Osteocyte (in vitro differentiated cells): ENCODE measurements around the gene NDUFB6. TPM values are rescaled to one million over a fixed set of nuclear protein-coding genes. Genes with fewer than 3 reads are reported as not detected.

Source experiments
- DNase-seq: peaks from one replicate; pipeline ENCODE4 v3.0.0; 2021; ENCODE audit warnings: mixed read lengths; ENCODE audit not compliant: unreplicated experiment; ENCODE audit errors: extremely low spot score
- H3K27ac Mint-ChIP-seq: one replicate; pipeline ENCODE4 v1.8.0; 2021; ENCODE audit warnings: mild to moderate bottlenecking, mixed read lengths; ENCODE audit not compliant: unreplicated experiment
- H3K27me3 Mint-ChIP-seq: one replicate; pipeline ENCODE4 v1.8.0; 2021; ENCODE audit warnings: mixed read lengths; ENCODE audit not compliant: unreplicated experiment
- H3K36me3 Mint-ChIP-seq: one replicate; pipeline ENCODE4 v1.8.0; 2021; ENCODE audit warnings: mixed read lengths; ENCODE audit not compliant: unreplicated experiment
- H3K4me1 Mint-ChIP-seq: one replicate; pipeline ENCODE4 v1.8.0; 2021; ENCODE audit warnings: mixed read lengths; ENCODE audit not compliant: unreplicated experiment
- H3K4me3 Mint-ChIP-seq: one replicate; pipeline ENCODE4 v1.8.0; 2021; ENCODE audit warnings: mild to moderate bottlenecking, moderate library complexity, mixed read lengths; ENCODE audit not compliant: unreplicated experiment
- H3K9me3 Mint-ChIP-seq: one replicate; pipeline ENCODE4 v1.8.0; 2021; ENCODE audit warnings: mixed read lengths; ENCODE audit not compliant: unreplicated experiment
- CTCF ChIP-seq: fragments of 200-600 bp; sonication (generic); IDR thresholded peaks from 2 replicates; pipeline ENCODE4 v1.5.0; 2021; ENCODE audit warnings: antibody characterized with exemption, mild to moderate bottlenecking, moderate library complexity
- total RNA-seq: library from RNA; stranded (reverse); gene quantifications from 2 replicates; pipeline ENCODE4 v1.2.1, GENCODE V29; 2021

The NDUFB6 gene
- total RNA-seq, 1 donor from 2014 or later = 47.6 TPM

- H3K27ac Mint-ChIP-seq = no peak overlapping the region
- no peak for DNase-seq
- no peak for TF ChIP-seq CTCF
- H3K4me1 Mint-ChIP-seq = peaks cover 42% of the 10 kb centered on the region
- H3K9me3 Mint-ChIP-seq = no peaks in the 10 kb centered on the region
- no peak overlapping the region for H3K4me3 Mint-ChIP-seq
- H3K27me3 Mint-ChIP-seq = no peaks in the 10 kb centered on the region
- H3K36me3 Mint-ChIP-seq = no peaks in the 10 kb centered on the region
Observed at GRCh38 chr9:32523910-32524309, 49.0 kb downstream of the NDUFB6 start.

GRCh38 chr9:32518276-32518675 is 54.7 kb downstream of the NDUFB6 start:
- peaks cover 4% of the 10 kb centered on the region for H3K4me1 Mint-ChIP-seq
- peaks cover 13% of the 10 kb centered on the region for H3K9me3 Mint-ChIP-seq
- H3K27me3 Mint-ChIP-seq = no peaks in the 10 kb centered on the region
- DNase-seq = no peak
- no peak for TF ChIP-seq CTCF
- H3K36me3 Mint-ChIP-seq = peaks cover 23% of the 10 kb centered on the region
- no peak overlapping the region for H3K4me3 Mint-ChIP-seq
- H3K27ac Mint-ChIP-seq = no peak overlapping the region

GRCh38 chr9:32516241-32516640 is 56.7 kb downstream of the NDUFB6 start:
- Mint-ChIP-seq H3K27me3 (no peaks in the 10 kb centered on the region), H3K4me3 (no peak overlapping the region), H3K27ac (no peak overlapping the region), H3K4me1 (peaks cover under 1% of the 10 kb centered on the region), H3K36me3 (peaks cover 23% of the 10 kb centered on the region), H3K9me3 (peaks cover 17% of the 10 kb centered on the region)
- no peak for DNase-seq
- TF ChIP-seq CTCF = no peak

- DNase-seq = no peak
- no peaks in the 10 kb centered on the region for H3K27me3 Mint-ChIP-seq
- no peak for TF ChIP-seq CTCF
- H3K4me3 Mint-ChIP-seq = no peak overlapping the region
- peaks cover 2% of the 10 kb centered on the region for H3K4me1 Mint-ChIP-seq
- H3K9me3 Mint-ChIP-seq = peaks cover 14% of the 10 kb centered on the region
- H3K36me3 Mint-ChIP-seq = peaks cover 5% of the 10 kb centered on the region
- no peak overlapping the region for H3K27ac Mint-ChIP-seq
Observed at GRCh38 chr9:32508728-32509127, 64.2 kb downstream of the NDUFB6 start.

GRCh38 chr9:32503008-32503407 is 70.0 kb downstream of the NDUFB6 start:
- Mint-ChIP-seq H3K4me3 (no peak overlapping the region), H3K9me3 (peaks cover 8% of the 10 kb centered on the region), H3K27me3 (no peaks in the 10 kb centered on the region), H3K4me1 (peaks cover 5% of the 10 kb centered on the region), H3K27ac (peak overlapping the region; percentile 32), H3K36me3 (peaks cover 13% of the 10 kb centered on the region)
- DNase-seq = no peak
- TF ChIP-seq CTCF = no peak

Other genes starting within 250 kb of the NDUFB6 start
- gene ACO1, start 188.5 kb downstream of the NDUFB6 start, total RNA-seq = 41.0 and 42.0 TPM in 2 replicates
- gene RIGI, start 47.0 kb downstream of the NDUFB6 start, total RNA-seq = 8.7 and 9.8 TPM in 2 replicates
- 13.4 and 14.6 TPM in 2 replicates for gene SMIM27, start 20.8 kb downstream of the NDUFB6 start, total RNA-seq
- 17.8 and 18.4 TPM in 2 replicates for gene TOPORS, start 20.6 kb downstream of the NDUFB6 start, total RNA-seq
- not detected in 2 replicates for gene TAF1L, start 62.5 kb upstream of the NDUFB6 start, total RNA-seq
- gene TMEM215, start 210.4 kb upstream of the NDUFB6 start, total RNA-seq = not detected in 2 replicates